HG03039 (cell line): ENCODE data around the gene PFDN4.
A peak's percentile ranks its signal among the peaks of the same experiment; 100 is the strongest.

Experiments
- ATAC-seq: cut with Tn5 transposase; IDR thresholded peaks from one replicate; pipeline ENCODE4 v1.9.1; 2021; ENCODE audit warnings: mild to moderate bottlenecking, moderate library complexity; ENCODE audit not compliant: unreplicated experiment

PFDN4 gene

DNA sequence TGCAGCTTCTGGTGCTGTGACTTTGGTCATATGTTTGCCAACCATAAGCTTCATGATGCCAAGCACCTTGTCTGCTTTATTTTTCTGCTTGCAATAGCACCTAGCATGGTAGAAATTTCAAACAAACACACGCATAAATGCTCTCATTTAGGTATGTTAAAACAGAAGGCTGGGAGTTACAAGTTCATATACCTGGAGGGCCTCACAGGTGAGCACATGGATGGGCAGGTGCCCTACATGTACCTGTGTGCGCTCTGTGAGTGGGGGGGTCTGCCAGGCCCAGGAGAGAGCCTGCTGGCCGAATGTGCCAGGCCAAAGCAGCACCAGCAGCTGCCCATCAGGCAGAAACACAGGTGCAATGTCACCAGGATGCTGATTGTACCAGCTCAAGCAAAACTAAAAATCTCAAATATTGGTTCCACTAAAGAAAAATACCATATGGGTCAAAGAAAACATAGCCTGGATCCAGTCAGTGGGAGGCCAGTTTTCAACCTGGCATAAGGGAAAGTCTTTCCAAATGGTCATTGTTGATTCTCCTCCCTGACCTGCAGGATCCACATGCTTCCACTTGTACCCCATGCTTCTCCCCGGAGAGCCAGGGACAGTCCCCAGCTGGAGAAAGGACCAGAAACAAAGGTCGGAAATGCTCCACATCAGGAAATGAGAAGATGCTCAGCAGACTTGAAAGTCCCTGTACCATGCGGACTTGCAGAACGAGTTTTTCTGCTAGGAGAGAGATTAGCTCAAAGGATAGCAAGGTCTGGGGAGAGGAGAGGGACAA is 7.2 kb upstream of the PFDN4 start:
- ATAC-seq, result no peak

DNA sequence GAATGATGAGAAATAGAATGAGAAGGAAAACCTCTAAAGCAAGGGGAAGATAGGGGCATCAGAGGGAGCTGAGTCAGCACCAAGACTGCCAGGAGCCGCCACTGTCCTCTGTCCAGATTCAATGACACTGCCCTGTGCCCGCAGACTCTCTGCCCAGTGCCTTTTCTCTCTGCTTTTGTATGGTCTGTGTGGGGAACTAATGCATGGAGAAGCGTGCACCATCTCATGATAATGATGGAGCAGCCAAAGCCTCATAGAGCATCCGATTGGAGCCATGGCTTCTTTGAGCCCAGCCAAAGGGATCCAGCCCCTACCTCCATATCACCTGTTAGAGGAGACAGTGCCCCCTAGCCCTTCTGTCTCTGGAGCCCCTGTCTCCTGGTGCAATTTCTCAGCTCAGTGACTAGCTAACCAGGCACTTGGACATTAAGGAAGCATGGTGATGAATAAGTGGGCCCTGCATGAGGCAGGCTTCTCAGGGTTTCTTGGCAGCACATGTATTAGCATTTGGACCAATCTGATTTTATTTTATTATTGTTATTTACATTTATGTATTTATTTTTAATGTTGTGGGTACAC is 6.5 kb upstream of the PFDN4 start:
- no peak for ATAC-seq

DNA sequence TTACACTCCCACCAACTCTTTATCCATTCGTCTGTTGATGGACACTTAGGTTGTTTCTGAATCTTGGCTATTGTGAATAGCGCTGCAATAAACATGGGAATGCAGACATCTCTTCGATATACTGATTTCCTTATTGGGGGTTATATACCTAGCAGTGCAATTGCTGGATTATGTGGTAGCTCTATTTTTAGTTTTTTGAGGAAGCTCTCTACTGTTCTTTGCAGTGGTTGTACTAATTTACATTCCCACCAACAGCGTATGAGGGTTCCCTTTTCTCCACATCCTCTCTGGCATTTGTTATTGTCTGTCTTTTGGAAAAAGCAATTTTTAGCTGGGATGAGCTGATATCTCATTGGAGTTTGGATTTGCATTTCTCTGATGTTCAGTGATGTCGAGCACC is 4.6 kb upstream of the PFDN4 start:
- ATAC-seq, result no peak

DNA sequence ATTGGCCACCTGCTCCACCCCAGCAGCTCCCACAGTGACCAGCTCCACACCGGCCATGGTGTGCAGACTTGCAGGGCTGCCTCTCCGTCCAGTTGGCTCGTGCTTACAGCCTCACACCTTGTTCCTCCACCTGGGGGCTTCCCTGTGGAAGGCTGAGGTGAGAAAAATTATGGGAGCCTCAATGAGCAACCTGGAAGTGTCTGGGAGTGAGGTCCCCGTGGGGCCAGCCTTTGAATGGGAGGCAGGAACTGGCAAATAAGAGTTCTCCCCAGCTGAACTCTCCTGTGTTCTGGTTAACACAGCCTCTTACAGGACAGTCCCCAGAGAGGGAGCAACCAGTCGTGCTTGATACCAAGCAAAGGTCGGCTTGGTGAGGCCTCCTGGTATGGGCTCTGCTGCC is 3.8 kb upstream of the PFDN4 start:
- no peak for ATAC-seq

DNA sequence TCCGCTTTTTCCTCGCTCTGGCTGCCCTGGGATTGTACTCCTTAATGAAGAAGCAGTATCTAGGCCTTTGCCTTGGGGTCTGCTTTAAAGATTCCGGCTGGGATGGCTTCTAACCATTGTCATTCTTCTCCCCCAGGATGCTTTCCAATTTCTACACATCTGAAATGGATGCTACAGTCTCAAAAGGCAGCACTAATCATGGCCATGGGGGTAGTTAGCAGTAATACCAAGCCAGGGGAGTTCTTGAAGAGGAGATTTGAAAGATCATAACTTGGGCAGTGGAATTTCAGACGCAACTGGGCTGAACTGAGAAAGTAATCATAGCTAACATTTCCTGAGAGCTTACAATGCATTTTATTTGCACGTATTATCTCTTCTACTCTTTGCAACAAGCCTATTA is 3.4 kb upstream of the PFDN4 start:
- no peak for ATAC-seq

DNA sequence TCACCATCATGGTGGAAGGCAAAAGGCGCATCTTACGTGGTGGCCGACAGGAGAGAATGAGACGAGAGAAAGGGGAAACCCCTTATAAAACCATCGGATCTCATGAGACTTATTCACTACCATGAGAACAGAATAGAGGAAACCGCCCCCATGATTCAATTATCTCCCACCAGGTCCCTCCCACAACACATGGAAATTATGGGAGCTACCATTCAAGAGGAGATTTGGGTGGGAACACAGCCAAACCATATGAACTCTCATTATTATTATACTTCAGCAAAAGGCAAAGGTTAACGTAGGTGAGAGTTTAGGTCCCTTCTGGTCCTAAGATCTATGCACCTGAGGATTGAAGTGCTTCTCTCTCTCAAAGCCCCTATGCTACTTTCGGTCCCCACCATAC is 2.4 kb upstream of the PFDN4 start:
- ATAC-seq, result no peak

DNA sequence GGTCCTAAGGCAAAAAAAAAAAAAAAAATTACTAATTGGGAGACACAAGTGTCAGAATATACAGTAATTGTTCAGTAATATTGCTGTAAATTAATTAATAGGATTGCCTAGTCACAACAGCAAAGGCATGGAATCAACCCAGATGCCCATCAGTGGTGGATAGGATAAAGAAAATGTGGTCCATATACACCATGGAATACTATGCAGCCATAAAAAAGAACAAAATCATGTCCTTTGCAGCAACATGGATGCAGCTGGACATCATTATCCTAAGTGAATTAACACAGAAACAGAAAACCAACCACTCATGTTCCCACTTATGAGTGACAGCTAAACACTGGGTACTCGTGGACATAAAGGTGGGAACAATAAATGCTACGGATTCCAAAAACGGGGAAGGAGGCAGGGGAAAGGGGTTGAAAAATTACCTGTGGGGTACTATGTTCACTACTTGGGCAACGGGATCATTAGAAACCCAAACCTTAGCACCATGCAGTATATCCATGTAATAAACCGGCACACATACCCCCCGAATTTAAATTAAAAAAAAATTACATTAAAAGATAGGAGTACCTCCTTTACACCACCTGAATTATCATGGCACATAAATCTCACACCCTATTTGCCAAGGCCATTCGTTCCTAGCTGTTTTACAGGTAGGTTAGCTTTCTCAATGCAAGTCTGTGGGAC is 689 bp upstream of the PFDN4 start:
- no peak for ATAC-seq

DNA sequence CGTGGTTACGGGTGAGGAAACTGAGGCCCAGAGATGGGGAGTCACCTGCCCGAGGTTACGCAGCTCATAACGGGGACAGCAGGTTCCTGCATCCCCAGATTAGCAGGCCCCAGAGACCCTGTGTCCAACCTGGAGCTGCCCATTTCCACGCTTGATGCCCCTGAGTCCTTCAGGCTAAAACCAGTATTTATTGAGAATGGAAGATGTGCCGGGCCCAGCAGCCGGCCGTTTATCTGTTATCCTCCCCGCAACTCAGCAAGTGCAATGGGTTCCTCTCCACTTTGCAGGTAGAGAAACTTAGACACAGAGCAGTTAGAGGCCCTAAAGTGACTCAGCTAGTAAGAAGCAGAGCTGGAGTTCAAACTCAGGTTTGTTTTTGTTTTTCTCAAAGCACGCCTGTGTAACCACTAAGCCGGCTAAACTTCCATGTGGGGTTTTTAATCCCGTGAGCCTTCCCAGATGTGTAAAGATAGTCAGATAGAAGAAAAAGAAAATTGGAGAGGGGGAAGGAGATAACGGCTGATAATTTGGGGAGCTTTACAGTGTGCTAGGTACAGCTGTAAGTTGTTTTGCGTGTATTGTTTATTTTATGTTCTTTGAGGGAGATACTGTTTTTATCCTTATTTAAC is 775 bp downstream of the PFDN4 start:
- ATAC-seq, result peak; percentile 3

DNA sequence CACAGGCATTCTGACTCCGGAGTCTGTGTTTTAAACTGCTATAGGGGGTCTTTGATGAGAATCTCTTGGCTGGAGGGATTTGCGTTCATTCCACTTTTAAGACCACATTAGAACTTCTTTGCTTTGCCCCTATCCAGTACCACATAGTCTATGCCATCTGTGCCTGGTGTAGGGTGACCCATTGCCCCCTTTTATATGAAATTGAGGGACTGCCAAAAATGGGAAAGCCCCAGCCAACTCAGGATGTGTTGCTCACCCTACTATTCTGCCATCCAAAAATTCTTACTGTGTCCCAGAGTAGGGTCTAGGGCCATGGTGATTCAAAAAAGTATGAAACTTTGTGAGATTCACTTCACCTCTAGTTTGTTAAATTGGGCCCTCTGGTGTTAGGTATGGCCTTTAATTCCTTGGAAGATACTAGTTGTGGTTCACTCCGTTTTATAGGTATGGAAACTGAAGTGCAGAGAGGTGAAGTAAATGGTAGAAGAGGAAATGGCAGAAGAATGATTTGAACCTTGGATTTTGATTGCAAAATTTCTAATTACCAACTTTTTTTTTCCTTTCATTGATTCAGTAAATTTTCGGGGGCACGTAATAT is 1.4 kb downstream of the PFDN4 start:
- ATAC-seq, result no peak

DNA sequence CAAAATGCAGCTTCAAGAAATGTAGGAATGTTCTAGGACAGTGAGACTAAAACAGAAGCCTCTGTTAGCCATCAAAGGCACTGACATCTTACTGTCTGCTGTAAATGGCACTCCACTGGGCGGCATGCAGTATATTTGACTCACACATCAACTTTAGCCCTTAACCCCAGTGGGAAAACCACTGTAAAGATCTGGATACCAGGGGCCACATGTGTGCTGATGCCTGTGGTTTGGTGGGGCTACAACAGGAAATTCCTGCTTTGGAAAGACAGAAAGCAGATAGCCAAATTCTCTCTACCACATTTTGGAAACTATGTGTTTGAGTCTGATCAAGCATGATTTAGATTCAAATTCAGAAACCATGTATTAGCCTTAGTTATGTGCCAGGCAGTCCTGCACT is 4.3 kb downstream of the PFDN4 start:
- no peak for ATAC-seq

DNA sequence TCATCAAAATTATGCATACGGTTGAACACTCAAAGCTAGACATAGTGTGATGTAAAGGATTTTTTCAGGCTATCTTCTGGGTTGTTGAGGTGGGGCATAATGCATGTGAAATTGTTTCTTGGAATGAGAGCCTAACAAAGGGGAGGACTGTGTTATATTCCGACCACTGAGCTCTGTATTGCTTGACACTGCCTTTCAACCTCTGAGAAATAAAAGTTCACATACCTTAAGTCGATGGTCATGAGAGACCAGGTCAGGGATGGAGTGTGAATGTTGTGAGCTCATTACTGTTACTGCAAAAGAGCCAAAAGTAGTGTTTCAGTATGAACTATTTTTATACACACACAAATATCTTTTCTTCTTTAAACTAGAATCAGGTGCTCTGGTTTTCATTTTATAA is 5.0 kb downstream of the PFDN4 start:
- ATAC-seq, result no peak

DNA sequence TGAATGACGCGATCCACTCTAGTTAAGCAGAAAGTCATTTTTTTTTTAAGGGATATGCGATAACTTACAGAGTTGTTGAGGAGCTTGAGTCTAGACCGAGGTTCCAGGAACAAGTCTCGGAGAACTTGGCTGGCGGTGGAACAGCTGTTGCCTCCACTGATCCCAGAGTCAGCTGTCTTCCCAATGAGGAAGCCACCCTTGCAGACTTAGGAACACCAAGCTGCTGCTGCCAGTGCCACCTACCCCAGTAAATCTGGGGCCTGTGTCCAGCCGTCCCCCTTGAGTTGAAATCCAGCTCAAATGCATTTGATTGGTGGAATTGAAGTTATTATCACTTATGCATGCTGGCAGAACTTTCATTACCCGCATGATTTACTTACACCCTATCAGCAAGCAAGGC is 6.7 kb downstream of the PFDN4 start:
- ATAC-seq, result no peak

DNA sequence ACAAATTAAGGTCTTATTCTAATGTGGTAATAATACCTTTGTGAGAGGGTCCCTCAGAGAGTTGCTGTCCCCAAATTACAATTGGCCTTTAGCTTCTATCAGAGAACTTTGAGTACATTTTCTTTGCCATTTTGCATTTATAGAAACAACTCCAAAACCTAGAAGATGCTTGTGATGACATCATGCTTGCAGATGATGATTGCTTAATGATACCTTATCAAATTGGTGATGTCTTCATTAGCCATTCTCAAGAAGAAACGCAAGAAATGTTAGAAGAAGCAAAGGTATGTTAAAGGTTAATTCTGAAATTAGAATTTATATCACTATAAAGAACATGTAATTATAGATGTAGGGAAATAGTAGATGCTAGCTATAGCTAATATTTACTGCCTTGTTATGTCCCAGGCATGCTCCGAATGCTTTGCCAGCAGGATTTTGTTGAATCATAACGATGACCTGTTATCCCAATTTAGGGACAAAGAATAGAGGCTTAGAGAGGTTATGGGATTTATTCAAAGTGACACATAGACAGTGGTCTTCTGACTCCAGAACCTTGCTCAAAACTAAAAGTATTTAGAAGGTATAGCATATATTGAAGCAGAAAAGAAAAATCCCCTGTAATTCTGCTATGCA is 7.4 kb downstream of the PFDN4 start:
- no peak for ATAC-seq

DNA sequence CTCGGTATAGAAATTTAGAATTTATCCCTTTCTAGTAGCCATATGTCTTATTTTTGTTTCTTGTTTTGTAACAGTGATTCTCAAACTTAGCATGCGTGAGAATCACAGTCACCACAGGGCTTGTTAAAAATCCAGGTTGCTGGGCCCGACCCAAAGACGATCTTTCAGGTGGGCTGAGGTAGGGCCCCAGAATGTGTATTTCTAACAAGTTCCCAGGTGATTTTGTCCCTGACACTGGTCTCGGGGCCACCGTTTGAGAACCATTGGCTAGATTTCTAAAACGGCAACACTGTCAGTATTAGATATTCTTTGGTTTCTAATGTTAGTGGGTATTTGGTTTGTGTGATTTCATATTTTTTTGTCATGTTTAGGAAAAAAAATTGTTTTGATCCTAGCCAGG is 9.9 kb downstream of the PFDN4 start:
- ATAC-seq, result no peak

DNA sequence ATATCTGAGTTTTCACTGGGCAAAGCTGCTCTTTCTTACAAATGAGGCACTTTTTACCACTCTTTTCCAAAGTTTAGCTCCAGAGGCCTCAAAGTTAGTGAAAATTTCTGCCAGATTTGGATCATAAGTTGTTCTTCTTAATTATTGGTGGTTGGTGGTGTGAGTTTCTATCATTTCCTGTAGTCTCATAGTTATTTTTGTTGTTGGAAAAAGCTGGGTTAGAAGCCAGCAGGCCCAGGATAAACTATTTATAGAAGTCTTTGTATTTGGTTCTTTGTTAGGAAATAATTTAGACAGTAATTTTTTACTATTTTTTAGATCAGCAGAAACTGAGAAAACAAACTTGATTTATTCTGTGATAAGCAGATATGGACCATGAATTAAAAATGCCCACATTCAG is 10.6 kb downstream of the PFDN4 start:
- no peak for ATAC-seq

DNA sequence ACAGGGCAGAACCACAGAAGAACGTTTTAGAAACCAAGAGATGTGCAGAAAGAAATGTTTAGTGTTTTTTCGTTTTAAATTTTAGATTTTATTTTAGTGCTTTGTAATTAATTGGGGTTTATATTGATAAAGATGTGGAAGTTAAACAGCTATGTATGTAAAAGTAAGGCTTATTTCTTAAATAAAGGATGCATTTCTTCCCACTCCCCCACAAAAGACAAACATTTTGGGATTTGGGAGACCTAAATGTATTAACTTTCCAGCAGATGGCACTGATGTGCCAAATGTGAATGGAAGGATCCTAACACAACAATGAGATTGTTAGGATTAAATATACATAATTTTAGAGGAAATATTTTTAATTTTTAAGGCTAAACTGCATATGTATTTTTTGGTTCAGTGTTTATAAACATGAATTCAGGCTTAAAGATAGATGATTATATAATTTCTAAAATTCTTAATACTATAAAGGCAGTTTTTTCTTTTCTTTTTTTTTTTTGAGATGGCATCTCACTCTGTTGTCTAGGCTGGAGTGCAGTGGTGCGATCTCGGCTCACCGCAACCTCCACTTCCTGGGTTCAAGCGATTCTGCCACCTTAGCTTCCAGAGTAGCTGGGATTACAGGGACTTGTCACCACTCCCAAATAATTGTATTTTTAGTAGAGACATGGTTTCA is 12.0 kb downstream of the PFDN4 start:
- ATAC-seq, result no peak

DNA sequence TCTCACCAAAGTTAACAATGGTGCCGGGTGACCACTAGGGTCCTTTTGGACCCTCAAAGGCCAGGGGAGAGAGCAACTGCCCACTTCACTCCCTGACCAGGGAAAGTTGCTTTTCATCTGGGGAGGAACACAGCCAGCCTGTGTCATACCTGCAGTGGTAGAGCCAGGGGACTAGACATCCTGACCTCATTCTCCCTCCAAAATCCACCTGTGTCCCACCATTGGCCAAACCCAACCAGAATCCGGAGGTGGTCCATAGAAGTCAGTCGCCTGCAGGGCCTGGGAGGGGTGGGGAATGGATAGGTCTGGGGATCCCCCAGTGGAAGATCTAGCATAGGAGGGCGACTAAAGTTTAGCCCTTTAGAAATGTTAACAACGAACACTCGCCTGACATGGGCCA is 12.8 kb downstream of the PFDN4 start:
- no peak for ATAC-seq

DNA sequence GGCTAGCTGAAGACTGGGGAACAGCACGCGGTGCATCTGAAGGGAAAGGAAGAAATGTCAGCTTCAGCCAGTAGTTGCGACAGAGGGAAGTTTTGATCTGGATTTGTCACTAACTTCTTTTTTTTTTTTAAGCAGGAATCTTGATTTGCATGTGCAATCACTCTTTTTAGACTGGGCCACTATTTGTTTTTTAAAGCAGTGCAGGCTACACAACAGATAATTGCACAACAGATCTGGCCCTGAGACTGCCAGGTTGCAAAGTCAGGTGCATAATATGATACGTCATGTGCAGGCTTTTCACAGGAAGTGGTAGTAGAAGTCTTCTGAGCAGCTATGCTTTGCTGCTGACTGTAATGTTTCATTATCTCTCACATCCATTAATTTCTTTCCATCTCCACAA is 13.5 kb downstream of the PFDN4 start:
- ATAC-seq, result no peak

DNA sequence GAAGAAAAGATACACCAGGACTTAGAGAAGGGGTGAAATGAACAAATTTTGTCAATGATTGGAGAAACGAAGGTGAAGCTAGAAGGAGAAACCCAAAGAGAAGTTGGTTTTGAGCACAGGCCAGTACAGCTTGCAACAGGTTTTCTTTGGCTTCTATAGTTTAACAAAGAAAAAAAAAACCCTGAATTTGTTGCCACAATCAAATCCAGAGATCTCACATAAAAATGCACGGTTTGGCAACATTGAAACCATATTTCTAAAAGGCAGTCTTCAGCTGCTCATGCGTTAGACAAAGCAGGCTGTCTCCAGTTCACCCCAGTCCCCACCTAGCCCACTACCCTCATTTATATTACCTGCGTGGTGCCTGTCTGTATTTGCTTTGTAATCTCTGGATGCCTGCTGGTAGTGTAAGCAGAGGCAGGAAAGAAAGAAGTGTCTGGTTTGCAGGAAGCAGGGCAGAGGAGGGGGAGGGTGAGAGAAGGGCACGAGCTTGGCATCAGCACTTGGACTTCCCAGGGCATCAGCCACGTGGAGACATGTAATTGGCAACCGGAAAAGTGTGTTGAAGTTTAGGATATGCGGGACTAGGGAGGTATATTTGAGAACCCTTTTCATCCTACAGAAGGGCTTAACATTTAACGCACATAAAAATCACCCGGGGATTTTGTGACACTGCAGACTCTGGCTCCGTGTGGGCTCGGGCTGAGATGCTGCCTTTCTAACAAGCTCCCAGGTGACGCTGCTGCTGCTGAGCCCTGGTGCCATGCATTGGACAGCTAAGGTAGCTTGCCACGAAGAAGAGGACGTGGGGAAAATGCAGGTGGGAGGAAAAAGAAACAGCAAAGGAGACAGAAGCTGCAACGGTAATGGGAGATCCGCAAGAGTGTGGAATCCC is 14.4 kb downstream of the PFDN4 start:
- no peak for ATAC-seq
